IPS-15b (cell line): ENCODE results near the gene RIF1.

Source experiments
- H3K27me3 ChIP-seq: one replicate; pipeline ENCODE4 v1.6.1; 2013; ENCODE audit warnings: low read length; ENCODE audit not compliant: control insufficient read depth, insufficient read depth
- H3K36me3 ChIP-seq: one replicate; pipeline ENCODE4 v1.6.1; 2013; ENCODE audit warnings: low read length; ENCODE audit not compliant: control insufficient read depth, insufficient read depth
- H3K4me1 ChIP-seq: one replicate; pipeline ENCODE4 v1.6.1; 2013; ENCODE audit warnings: mild to moderate bottlenecking, low read length; ENCODE audit not compliant: control insufficient read depth, insufficient read depth
- H3K4me3 ChIP-seq: one replicate; pipeline ENCODE4 v1.5.1; 2013; ENCODE audit warnings: low read depth, low read length
- H3K9ac ChIP-seq: one replicate; pipeline ENCODE4 v1.6.1; 2013; ENCODE audit warnings: low read depth, mild to moderate bottlenecking, low read length
- H3K9me3 ChIP-seq: one replicate; pipeline ENCODE4 v1.6.1; 2013; ENCODE audit warnings: mild to moderate bottlenecking, low read length; ENCODE audit not compliant: control insufficient read depth, insufficient read depth

RIF1 gene

GRCh38 chr2:151484100-151484499, 74.4 kb downstream of the RIF1 start:
- peaks cover 2% of the 10 kb centered on the region for H3K36me3 ChIP-seq

GRCh38 chr2:151486053-151486452, 76.4 kb downstream of the RIF1 start:
- H3K4me3 ChIP-seq = no peak overlapping the region
- no peaks in the 10 kb centered on the region for H3K4me1 ChIP-seq
- H3K27me3 ChIP-seq = no peaks in the 10 kb centered on the region
- peaks cover 2% of the 10 kb centered on the region for H3K36me3 ChIP-seq
- H3K9ac ChIP-seq = no peak overlapping the region
- no peaks in the 10 kb centered on the region for H3K9me3 ChIP-seq

More at GRCh38 chr2:151484100-151484499, 74.4 kb downstream of the RIF1 start:
- H3K27me3 ChIP-seq = no peaks in the 10 kb centered on the region
- no peak overlapping the region for H3K4me3 ChIP-seq
- H3K4me1 ChIP-seq = no peaks in the 10 kb centered on the region
- no peak overlapping the region for H3K9ac ChIP-seq
- H3K9me3 ChIP-seq = no peaks in the 10 kb centered on the region

GRCh38 chr2:151490276-151490675, 80.6 kb downstream of the RIF1 start:
- no peaks in the 10 kb centered on the region for H3K9me3 ChIP-seq
- no peak overlapping the region for H3K4me3 ChIP-seq
- H3K9ac ChIP-seq = no peak overlapping the region
- H3K27me3 ChIP-seq = no peaks in the 10 kb centered on the region
- H3K36me3 ChIP-seq = peaks cover 2% of the 10 kb centered on the region
- peaks cover 12% of the 10 kb centered on the region for H3K4me1 ChIP-seq

GRCh38 chr2:151491496-151491895, 81.8 kb downstream of the RIF1 start:
- peaks cover 12% of the 10 kb centered on the region for H3K4me1 ChIP-seq
- no peak overlapping the region for H3K4me3 ChIP-seq

GRCh38 chr2:151498178-151498577, 88.5 kb downstream of the RIF1 start:
- Histone ChIP-seq H3K9me3 (no peaks in the 10 kb centered on the region), H3K9ac (no peak overlapping the region), H3K4me1 (peaks cover 4% of the 10 kb centered on the region), H3K4me3 (no peak overlapping the region), H3K36me3 (no peaks in the 10 kb centered on the region), H3K27me3 (no peaks in the 10 kb centered on the region)

More at GRCh38 chr2:151491496-151491895, 81.8 kb downstream of the RIF1 start:
- H3K9me3 ChIP-seq = no peaks in the 10 kb centered on the region
- H3K36me3 ChIP-seq = no peaks in the 10 kb centered on the region
- H3K27me3 ChIP-seq = no peaks in the 10 kb centered on the region
- no peak overlapping the region for H3K9ac ChIP-seq

- Histone ChIP-seq H3K9ac (no peak overlapping the region), H3K4me1 (no peaks in the 10 kb centered on the region), H3K9me3 (no peaks in the 10 kb centered on the region), H3K36me3 (no peaks in the 10 kb centered on the region), H3K4me3 (no peak overlapping the region), H3K27me3 (no peaks in the 10 kb centered on the region)
Measured at GRCh38 chr2:151506170-151506569, 96.5 kb downstream of the RIF1 start.

- Histone ChIP-seq H3K9ac (no peak overlapping the region), H3K36me3 (no peaks in the 10 kb centered on the region), H3K4me1 (no peaks in the 10 kb centered on the region), H3K27me3 (no peaks in the 10 kb centered on the region), H3K9me3 (no peaks in the 10 kb centered on the region), H3K4me3 (no peak overlapping the region)
Measured at GRCh38 chr2:151508519-151508918, 98.8 kb downstream of the RIF1 start.

GRCh38 chr2:151518802-151519201, 109.1 kb downstream of the RIF1 start:
- Histone ChIP-seq H3K27me3 (no peaks in the 10 kb centered on the region), H3K4me1 (peaks cover 8% of the 10 kb centered on the region), H3K9me3 (no peaks in the 10 kb centered on the region), H3K4me3 (no peak overlapping the region), H3K9ac (no peak overlapping the region), H3K36me3 (no peaks in the 10 kb centered on the region)

GRCh38 chr2:151520976-151521375, 111.3 kb downstream of the RIF1 start:
- Histone ChIP-seq H3K4me3 (no peak overlapping the region), H3K9ac (no peak overlapping the region), H3K4me1 (peaks cover 8% of the 10 kb centered on the region), H3K27me3 (no peaks in the 10 kb centered on the region), H3K9me3 (no peaks in the 10 kb centered on the region), H3K36me3 (no peaks in the 10 kb centered on the region)

GRCh38 chr2:151522556-151522955, 112.9 kb downstream of the RIF1 start:
- Histone ChIP-seq H3K27me3 (no peaks in the 10 kb centered on the region), H3K4me3 (no peak overlapping the region), H3K9me3 (no peaks in the 10 kb centered on the region), H3K9ac (no peak overlapping the region), H3K36me3 (no peaks in the 10 kb centered on the region), H3K4me1 (peaks cover 8% of the 10 kb centered on the region)

- H3K9me3 ChIP-seq = no peaks in the 10 kb centered on the region
- peaks cover 8% of the 10 kb centered on the region for H3K4me1 ChIP-seq
- no peaks in the 10 kb centered on the region for H3K27me3 ChIP-seq
- H3K9ac ChIP-seq = no peak overlapping the region
- H3K4me3 ChIP-seq = no peak overlapping the region
- H3K36me3 ChIP-seq = no peaks in the 10 kb centered on the region
Measured at GRCh38 chr2:151523850-151524249, 114.1 kb downstream of the RIF1 start.

GRCh38 chr2:151525821-151526373, 116.2 kb downstream of the RIF1 start:
- Histone ChIP-seq H3K9me3 (no peaks in the 10 kb centered on the region), H3K4me1 (peaks cover 6% of the 10 kb centered on the region), H3K4me3 (no peak overlapping the region), H3K36me3 (no peaks in the 10 kb centered on the region), H3K27me3 (no peaks in the 10 kb centered on the region), H3K9ac (no peak overlapping the region)
